ENCODE measurements around the gene CILP2.

CILP2 gene

DNA sequence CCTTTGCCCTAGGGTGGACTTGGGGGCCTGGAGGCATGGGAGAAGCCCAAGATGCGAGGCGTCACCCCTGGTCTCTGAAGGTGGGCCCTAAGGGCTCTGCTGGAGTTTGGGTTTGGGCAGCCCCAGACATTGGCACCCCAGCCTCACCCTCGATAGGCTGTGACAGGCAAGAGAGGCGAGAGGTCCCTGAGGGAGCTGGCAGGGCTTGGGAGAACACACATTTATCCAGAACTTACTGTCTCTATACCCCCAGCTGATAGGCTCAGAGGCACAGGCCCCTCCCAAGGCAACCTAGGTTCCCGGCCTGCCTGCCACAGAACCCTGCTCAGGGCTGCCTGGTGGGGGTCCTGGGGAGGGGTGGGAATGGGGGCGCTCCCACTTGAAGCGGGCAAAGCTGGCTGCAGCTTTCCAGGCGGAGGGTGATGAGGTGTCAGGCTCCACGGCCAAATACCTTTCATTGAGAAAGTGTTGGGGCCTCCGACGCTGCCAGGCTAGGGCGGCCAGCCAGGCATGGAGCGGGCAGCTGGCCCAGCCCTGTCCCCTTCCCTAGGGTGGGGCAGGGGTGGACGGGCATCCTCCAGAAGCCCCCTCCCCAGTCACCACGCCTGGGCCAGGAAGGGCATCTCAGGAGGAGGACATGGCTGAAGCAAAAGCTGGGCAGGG, 9.7 kb downstream of the CILP2 start:
- DNase-seq, result no peak

DNA sequence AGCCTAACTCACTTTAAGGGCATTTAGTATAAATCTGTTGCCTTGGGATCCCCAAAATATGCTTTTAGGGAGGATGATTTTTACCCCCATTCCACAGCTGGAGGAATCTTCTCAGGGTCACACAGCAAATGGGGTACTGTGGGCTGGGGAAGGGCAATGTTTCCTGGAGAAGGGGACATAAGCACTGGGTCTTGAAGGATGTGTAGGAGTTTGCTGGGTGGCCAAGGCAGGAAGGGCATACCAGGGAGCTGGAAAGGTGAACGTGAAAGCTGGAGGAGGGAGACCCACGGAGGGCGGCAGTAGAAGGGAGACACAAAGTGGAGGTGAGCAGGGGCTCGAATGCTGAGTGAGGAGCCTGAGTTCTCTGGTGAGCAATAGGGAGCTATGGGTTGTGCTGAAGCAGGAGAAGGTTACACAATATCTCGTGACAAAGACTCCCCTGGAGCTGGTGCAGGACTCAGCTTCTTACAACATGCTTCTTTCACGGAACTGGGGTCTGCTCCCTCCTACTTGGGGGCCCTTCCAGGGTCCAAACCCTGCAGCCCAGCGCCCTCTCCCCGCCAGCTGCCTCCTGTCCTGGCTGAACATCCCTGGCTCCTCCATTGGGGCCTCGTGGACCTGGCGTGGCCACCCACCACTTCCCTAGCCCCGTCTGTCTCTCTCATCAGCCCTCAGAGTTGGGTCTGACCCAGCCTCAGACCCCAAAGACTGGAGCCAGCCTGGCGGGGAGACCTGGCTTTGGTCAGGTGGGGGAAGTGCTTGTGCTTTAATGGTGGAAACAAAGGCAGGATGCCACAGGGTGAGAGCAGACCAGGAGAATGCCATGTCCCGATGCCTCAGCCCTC, 11.1 kb downstream of the CILP2 start:
- DNase-seq, result no peak

DNA sequence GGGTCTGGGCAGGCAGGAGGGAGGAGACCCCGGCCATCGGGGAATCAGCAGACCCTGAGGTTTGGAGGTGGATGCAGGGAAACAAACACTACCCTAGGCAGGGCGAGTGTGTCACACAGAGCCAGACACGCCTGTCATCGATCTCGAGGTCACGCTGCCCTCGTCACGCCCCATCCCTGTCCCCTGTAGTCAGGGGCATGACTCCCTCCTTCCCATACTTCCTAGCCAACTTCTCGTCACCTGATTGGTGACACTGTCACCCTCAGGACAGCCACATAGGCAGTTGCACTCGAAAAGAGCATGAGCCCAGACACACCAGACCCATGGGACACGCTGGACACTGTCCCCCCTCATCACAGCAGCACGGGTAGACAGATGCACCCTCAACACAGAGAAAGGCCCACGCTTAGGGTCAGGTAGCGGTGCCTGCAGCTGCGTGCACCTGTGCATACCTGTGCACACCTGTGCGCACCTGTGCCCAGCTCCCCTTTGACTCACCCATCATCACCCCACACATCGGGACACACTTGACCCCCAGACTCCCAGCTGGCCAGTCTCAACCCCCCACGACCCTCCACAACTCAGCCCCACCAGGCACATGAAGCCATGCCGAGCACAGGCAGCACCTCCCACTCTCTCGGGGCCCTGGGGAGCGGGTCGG, 11.9 kb downstream of the CILP2 start:
- DNase-seq, result no peak

DNA sequence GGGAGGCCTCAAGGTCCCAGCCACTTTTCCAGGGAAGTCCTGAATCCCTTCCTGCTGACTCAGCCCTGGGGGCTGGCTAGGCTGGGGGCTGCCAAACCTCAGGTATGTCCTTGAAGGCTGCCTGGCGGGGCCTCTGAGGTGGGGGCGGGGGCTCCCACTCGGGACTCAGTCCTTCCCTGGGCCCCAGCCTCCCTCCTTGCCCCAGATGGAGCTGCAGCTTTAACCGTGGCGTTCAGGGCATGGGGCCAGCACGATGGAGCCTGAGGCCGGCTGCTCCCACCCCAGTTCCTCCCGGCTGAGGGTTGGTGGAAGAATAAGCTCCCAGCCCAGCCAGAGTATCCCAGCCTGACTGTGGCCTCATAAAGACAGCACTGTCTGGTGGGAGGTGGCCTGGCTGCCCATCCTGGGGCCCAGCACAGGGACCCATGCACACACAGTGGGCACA, 12.4 kb downstream of the CILP2 start:
- no peak for DNase-seq

DNA sequence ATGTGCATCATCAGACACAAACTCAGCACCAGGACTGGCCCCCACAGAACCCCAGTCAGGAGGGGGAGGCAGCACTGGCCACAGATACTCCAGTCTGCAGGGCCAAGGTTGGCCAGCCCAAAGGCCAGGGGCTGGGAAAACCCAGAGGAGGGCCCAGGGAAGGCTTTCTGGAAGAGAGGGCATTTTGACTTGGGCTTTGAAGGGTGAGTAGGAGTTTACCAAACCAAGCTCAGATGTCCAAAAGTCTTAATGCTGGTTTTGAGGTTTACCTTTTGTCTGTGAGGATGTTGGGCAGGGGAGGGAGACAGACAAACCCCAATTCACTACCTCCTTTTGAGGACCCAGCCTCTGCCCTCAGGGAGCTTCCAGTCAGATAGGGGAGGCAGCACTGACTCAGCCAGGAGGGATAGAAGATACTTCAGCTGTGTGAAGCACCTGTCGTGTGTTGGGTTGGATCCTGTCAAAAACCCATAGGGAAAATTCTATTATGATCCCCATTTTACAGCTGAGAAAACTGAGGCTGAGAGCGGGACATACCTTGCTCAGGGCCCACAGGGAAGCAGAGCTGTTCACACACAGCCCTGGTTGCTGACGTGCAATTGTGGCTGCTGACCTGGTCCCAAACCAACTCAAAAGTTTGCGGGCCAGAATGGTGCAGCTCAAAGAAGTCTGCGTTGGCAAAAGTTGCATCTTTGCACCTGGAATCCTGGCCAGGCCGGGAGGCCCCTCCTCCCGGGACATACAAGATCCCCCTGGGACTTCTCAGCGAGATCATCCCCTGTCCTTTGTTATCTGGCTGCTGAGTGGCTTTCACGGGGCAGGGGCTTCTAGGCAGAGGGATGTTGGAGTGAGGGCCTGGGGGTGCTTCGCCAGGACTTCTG, 13.1 kb downstream of the CILP2 start:
- DNase-seq, result no peak

DNA sequence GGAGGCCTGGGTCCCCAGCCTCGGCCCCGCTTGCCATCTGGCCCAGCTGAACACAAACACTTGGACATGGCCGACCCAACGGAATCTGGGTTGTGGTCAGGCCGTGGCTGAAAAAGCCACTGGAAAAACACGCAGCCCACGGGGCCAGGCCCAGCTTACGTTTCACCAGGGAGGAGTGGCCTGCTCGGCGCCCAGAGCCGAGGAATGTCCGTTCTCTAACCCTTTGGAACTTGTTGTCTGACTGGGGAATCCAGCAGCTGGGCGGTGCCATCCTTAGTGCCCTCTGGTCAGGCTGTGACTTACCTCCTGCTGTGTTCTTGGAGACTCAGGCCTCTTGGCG, 13.8 kb downstream of the CILP2 start:
- no peak for DNase-seq

DNA sequence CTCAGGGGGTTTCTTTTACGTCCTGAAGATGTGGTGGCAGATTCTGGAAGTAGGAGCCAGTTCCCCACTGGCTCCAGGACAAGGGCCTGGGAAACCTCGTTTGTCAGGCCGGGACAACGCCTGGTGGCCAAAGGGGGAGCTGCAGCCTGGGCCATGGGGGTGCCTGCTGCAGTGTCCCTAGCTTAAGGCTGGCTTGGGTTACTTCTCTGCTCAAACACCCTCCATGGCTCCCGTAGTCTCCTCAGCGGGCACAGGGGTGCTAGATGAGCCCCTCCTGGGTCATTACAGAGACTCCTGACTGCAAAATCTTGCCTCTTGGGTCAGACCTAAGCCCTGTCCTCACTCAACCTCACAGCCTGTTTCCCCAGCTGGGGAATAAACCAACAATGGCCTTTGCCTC, 14.7 kb downstream of the CILP2 start:
- peak in 1 of 2 experiments; percentile 30 for DNase-seq

DNA sequence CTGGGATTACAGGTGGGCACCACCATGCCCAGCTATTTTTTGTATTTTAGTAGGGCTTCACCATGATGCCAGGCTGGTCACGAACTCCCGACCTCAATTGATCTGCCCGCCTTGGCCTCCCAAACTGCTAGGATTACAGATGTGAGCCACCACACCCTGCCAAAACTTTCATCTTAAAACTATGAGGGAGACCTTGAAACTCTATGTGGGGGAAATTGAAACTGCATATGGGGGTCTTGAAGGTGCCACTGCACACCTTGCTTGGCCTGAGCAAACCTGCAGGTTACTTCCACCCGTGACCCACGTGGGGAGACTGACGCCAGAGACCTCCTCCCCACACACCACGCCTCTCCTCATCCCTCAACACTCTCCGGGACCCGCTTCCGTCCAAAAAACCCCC, 15.6 kb downstream of the CILP2 start:
- no peak for DNase-seq

DNA sequence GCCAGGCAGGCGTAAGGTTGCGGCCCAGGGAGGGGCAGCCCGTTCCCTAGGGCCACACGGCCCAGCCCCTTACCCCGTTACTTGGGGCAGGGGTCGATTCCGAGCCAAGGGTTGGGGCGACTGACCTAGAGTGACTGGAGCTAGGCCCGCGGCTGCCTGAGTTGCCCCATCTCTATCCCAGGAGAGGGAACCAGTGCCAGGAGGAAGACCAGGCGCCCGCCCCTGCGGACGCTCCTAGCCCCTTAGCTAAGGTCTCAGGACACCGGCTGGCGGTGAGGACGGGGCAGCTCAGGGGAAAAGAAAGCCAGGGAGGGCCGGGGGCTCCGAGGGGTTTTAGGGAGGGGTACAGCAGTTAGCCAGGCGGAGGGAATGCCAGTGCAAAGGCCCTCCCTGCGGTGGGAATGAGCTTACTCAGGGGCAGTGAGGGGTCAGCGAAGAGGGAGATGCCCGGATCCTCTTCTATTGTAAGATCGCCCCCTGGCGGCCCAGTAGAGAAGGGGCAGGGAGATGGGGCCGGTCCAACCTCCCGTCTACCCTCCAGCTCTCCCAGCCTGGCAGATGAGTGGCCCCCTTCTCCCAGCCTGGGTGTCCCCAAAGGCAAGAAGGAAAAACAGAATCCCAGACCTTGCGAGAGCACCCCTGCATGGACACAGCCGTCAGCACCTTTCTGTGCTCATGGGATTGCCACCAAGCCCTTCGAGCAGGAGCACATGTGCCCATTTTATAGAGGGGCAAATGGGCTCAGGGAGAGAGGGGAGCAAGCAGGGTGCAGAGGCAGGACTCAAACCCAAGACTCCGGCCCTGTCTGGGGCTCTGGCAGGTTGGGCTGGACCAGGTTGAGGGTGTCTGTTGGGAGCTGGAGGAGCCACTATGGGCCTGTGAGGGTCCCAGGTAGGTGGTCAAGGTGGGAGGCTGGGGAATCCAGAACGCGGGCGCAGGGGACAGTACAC, 16.3 kb downstream of the CILP2 start:
- peak; percentile 18 to 23 for DNase-seq

DNA sequence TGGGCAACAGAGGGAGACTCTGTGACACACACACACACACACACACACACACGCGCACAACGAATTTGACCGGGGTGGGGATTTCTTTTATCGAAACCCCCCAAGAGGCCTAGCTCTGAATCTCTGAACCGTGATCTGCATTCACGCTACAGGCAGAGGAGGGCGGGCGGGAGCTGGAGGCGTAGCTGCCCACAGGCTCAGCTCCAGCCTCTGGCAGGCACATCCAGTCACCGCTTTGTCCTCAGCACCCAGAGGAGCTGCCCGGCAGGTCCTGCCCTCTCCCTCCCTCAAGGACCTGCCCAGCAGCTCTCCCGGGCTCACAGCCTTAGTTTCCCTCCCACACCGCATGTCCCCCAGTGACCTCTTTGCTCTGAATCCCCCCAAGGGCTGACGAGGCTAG, 20.0 kb downstream of the CILP2 start:
- DNase-seq, result no peak

DNA sequence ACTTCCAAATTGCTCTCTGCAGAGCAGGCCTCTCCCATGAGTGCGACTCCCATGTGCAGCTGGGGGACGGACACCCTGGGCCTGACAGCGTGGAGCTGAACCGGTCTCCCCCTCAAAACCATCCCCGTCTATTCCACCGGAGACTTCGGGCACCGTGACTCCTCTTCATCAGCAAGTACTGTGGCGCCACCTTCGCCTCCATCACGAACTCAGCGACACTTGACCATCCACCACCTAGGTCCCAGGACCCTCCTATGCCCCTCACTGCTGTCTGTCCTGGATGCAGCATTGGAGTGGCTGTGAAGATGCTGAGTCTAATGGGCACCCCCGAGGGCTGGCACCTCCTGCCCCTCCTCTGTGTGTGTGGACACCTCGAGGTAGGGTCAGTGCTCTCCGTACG, 20.6 kb downstream of the CILP2 start:
- no peak for DNase-seq

DNA sequence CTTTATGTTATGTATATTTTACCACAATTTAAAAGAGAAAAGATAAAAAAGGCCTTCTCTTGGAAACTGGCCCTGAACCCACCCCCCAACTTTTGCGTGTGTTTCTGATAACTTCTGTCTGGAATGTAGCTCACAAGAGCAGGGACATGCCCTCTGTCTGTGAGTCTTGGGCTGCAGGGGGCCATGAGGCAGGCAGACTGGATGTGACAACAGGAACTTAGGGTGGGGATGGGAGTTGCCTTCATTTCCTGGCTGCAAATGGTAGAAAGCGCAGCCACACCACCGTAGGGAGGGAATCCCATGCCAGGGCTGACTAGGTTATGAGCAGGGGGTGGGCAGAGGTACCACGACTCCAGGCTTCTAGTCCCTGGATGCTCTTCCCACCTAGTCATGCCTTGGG, 21.9 kb downstream of the CILP2 start:
- no peak for DNase-seq

DNA sequence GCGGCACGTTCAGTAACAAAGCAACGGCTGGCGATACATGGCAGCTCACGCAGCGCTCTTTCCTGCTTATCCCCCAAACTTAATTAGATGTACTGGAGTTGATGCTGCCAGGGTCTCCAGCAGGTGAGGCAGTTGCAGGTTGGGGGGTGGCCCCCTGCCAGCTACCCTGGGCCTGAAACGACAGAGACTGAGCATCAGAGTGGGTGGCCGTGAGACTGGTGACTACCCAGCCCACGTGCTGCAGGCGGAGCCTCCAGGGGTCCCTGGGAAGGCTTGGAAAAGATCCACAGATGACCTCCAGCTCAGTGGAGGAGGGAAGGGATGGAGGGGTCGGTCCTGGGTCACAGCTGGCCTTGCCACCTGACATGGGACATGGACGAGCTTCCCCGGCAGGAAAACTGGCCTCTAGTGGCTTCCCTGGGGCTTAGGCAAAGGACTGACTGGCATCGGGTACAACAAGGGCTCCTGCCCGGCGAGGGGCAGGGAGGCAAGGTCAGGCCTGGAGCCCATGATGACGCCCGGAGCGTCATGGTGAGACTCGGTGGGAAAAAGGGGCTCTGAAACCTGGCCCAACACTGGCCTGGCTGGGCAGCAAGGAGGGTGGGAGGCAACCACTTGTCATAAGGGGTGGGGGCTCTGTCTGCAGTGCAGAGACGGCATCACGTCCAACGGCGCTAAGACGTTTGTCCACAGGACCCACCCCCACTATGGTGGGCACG, 24.0 kb downstream of the CILP2 start:
- DNase-seq, result no peak

DNA sequence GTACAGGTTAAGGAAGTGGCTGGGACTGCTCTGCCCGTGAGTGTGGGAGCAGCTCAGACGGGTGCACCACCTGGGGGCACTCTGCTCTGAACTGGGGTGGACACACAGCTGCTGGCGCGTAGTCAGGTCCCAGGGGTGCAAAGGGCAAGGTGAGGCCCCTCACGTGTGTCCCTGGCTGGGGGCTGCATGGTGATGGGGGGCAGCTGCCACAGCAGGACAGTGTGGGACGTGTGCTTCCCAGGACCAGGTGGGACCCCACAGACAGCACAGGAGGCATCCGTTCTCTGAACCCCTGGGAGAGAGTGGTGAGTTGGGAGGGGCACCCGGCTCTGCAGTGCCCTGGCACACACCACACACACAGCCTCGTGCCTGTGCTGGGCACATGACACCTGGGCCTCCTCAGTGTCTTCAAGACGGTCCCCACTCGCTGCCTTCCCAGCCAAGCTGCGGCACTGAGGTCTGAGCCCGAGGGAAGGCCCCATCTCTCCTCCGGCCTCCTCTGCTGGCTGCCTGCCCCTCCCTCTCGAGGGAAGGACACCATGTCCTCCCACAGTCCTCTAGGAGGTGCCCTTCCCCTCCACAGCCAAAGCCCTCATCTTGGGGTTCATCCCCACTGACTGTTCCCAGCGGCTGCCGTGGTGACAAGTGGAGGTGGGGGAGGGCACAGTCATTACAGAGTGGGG, 24.7 kb downstream of the CILP2 start:
- DNase-seq, result no peak

DNA sequence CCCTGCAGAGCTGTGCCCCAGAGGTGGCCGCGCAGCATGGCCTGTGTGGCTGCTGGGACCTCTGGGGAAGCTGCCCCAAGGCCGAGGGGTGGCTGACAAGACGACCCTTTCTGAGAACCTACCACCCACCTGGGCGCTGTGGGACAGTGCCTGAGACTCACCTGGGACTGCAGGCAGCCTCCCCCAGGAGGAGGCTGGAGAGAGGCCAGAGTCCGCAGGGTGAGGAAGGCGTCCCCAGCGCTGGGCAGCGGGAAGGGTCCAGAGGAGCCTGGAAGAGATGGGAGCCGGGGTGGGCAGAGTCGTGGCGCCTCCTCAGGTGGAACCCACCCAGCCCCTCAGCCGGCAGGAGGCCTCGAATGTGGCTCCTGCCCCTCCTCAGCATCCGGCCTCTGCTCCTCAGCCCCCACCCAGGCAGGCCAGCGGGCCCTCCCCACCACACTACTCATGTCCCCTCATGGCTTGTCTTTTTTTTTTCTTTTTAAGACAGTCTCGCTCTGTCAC, 25.3 kb downstream of the CILP2 start:
- no peak for DNase-seq

DNA sequence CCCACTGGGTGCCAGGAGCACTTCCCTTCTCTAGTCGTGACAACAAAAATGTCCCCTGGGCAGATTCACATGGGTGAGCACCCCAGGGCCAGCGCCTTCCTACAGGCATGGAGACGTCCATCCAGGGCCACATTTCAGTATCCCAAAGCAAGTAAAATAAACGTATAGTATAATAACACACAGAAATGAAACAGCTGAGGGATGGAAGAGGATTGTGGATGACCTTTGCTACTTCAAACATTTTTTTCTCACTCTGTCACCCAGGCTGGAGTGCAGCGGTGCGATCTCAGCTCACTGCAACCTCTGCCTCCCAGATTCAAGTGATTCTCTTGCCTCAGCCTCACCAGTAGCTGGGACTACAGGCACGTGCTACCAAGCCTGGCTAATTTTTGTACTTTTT, 28.2 kb downstream of the CILP2 start:
- no peak for DNase-seq

DNA sequence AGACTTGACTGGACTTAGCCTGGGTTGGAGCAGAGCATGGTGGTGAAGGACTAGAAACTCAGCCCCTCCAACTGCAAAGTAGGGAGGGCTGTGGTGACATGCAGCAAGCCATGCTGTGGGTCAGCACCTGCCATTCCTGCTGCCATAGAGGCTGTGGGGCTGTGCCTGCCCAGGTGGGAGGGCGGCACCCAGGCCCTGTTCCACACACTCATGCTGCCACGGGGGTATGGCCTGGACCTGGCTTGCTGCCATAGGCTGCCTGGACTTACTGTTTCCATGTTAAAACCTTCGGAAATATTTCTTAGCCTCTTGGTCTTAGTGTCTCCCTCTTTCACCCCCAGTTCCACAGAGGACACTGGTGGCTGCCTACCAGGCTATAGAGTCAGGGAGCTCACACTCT, 29.3 kb downstream of the CILP2 start:
- DNase-seq, result no peak

DNA sequence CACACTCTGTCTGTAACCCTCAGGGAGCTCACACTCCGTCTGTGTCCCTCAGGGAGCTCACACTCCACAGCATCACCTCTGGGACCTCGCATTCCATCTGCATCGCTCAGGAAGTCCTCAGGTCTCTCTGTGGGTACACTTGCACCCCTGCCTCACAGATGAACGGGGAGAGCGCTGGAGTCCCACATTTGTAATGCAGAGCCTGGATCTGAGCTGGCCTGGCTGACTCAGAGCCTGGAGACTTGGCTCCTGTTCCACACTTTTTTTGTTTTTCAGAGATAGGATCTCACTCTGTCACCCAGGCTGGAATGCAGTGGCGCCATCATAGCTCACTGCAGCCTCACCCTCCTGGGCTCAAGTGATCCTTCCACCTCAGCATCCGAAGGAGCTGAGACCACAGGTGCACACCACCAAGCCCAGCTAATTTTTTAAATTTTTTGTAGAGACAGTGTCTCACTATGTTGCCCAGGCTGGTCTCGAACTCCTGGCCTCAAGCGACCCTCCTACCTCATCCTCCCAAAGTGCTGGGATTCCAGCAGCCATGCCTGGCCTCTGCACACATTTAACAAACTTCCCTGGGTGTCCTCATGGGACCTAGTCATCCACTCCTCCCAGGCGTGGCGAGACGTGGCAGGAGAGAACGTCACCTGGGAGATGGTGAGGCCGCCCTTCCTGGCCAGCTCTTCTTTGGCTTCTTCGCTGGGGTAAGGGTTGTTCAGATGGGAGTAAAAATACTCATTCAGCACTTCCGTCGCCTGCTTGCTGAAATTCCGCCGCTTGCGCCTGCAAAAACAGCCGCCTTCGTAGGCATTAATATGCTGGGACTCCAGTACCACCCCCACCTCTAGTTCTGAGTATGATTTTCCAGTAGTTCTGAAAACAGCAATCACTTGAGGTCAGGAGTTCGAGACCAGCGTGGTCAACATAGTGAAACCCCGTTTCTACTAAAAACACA, 31.0 kb downstream of the CILP2 start:
- no peak for DNase-seq

DNA sequence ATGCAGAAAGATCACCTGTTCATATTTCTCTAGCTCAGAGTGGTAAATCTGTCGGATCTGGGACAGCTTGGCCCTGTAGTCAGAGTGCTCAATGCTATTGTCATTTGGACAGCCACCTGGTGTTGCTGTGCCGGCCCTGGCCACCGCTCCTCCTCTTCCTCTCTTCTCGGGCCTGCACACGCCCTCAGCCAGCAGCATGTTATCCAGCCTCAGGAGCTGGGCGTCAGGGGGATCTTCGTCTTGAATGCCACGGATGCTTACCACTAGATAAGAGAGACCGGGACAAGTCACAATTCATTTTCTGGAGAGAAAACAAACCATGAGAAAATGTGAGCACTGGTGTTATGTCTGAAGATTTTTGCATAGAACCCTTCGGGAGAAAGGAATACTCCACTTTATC, 32.5 kb downstream of the CILP2 start:
- DNase-seq, result no peak
